PC-3 (cell line): ENCODE data around the gene PRKD2. TPM values are rescaled to one million over a fixed set of nuclear protein-coding genes. Genes with fewer than 3 reads are reported as not detected.
"Not testable (repeated sequence)": the region's sequence is repeated elsewhere in the genome, so short reads cannot be mapped to it uniquely, and the experiment has no call there.

Experiments used
- ATAC-seq: fragments of 200-7000 bp; cut with Tn5 transposase; 2 replicates; pipeline ENCODE4 v1.9.1; 2020; ENCODE audit warnings: mild to moderate bottlenecking, moderate library complexity
- BruUV-seq: library from RNA; stranded (reverse); fragments of 400-500 nt; replicated peaks from 2 replicates; lab custom pipeline; 2021; lab: Mats Ljungman, UMichigan
- CTCF ChIA-PET: fragments of 300-600 bp; sonication (Branson Sonifier 250); formaldehyde crosslinking; loops from one replicate; lab custom pipeline; 2022; ENCODE audit warnings: antibody characterized with exemption; lab: Charles Lee
- POLR2A ChIA-PET: fragments of 300-600 bp; sonication (Branson Sonifier 250); formaldehyde crosslinking; loops from one replicate; lab custom pipeline; 2022; ENCODE audit warnings: antibody characterized with exemption; ENCODE audit not compliant: unreplicated experiment; lab: Charles Lee
- DNase-seq: peaks from one replicate; pipeline ENCODE4 v3.0.0-alpha.2; 2015
- H2AFZ ChIP-seq: fragments of 300-600 bp; sonication (generic); 2 replicates; pipeline ENCODE4 v1.6.0; 2016; ENCODE audit warnings: antibody characterized with exemption, low read length
- H3F3A ChIP-seq: fragments of 300-600 bp; sonication (generic); one replicate; pipeline ENCODE4 v1.6.0; 2017; ENCODE audit warnings: antibody characterized with exemption, low read length, control low read depth, mild to moderate bottlenecking; ENCODE audit not compliant: unreplicated experiment
- H3K27ac ChIP-seq: fragments of 300-600 bp; sonication (generic); 2 replicates; pipeline ENCODE4 v1.5.1; 2016; ENCODE audit warnings: mild to moderate bottlenecking, low read length
- H3K27me3 ChIP-seq: fragments of 300-600 bp; sonication (generic); 2 replicates; pipeline ENCODE4 v1.6.1; 2016; ENCODE audit warnings: low read length, mixed read lengths
- H3K36me3 ChIP-seq: fragments of 300-600 bp; sonication (generic); 2 replicates; pipeline ENCODE4 v1.6.1; 2016; ENCODE audit warnings: low read depth, mixed run types, low read length, mixed read lengths
- H3K4me1 ChIP-seq: fragments of 300-600 bp; sonication (generic); 2 replicates; pipeline ENCODE4 v1.5.1; 2016; ENCODE audit warnings: low read length; ENCODE audit not compliant: insufficient read depth
- H3K4me2 ChIP-seq: fragments of 300-600 bp; sonication (generic); 2 replicates; pipeline ENCODE4 v1.6.0; 2016; ENCODE audit warnings: low read length
- H3K4me3 ChIP-seq: fragments of 300-600 bp; sonication (generic); 2 replicates; pipeline ENCODE4 v1.5.1; 2016; ENCODE audit warnings: mild to moderate bottlenecking, low read length, mixed read lengths
- H3K79me2 ChIP-seq: fragments of 300-600 bp; sonication (generic); 2 replicates; pipeline ENCODE4 v1.6.1; 2017; ENCODE audit warnings: low read length, mixed read lengths
- H3K9ac ChIP-seq: fragments of 300-600 bp; sonication (generic); 2 replicates; pipeline ENCODE4 v1.6.0; 2016; ENCODE audit warnings: mild to moderate bottlenecking, low read length
- H3K9me2 ChIP-seq: fragments of 300-600 bp; sonication (generic); replicated peaks from 2 replicates; pipeline ENCODE4 v1.6.1; 2016; ENCODE audit warnings: mixed run types, low read length, mixed read lengths
- H3K9me3 ChIP-seq: fragments of 300-600 bp; sonication (generic); 2 replicates; pipeline ENCODE4 v1.6.1; 2016; ENCODE audit warnings: low read length, mixed read lengths
- H4K20me1 ChIP-seq: fragments of 300-600 bp; sonication (generic); 2 replicates; pipeline ENCODE4 v1.6.1; 2016; ENCODE audit warnings: low read length, mixed read lengths
- CTCF ChIP-seq: fragments of 300-600 bp; sonication (generic); conservative IDR thresholded peaks from 2 replicates; pipeline ENCODE4 v1.5.1; 2017; ENCODE audit warnings: antibody characterized with exemption, low read depth, mild to moderate bottlenecking, low read length
- EZH2 ChIP-seq: fragments of 300-600 bp; sonication (generic); IDR thresholded peaks from one replicate; pipeline ENCODE4 v1.6.1; 2017; ENCODE audit warnings: antibody characterized with exemption, mild to moderate bottlenecking, low read length; ENCODE audit not compliant: unreplicated experiment
- EZH2phosphoT487 ChIP-seq: fragments of 300-600 bp; sonication (generic); IDR thresholded peaks from 2 replicates; pipeline ENCODE4 v1.6.1; 2018; ENCODE audit warnings: mild to moderate bottlenecking, antibody characterized with exemption, low read length, borderline replicate concordance
- intact Hi-C: fragments of 100-400 bp; cut with micrococcal nuclease; formaldehyde crosslinking; loops from 2 replicates; pipeline ENCODE4 v1.9.0; 2023
- total RNA-seq: library from RNA; depleted of rRNA; stranded (reverse); fragments of >200 nt; gene quantifications from 2 replicates; pipeline ENCODE4 v1.2.3, GENCODE V29; 2014

PRKD2 gene
- total RNA-seq, 1 experiment from 2014 or later: 24.1 TPM

DNA sequence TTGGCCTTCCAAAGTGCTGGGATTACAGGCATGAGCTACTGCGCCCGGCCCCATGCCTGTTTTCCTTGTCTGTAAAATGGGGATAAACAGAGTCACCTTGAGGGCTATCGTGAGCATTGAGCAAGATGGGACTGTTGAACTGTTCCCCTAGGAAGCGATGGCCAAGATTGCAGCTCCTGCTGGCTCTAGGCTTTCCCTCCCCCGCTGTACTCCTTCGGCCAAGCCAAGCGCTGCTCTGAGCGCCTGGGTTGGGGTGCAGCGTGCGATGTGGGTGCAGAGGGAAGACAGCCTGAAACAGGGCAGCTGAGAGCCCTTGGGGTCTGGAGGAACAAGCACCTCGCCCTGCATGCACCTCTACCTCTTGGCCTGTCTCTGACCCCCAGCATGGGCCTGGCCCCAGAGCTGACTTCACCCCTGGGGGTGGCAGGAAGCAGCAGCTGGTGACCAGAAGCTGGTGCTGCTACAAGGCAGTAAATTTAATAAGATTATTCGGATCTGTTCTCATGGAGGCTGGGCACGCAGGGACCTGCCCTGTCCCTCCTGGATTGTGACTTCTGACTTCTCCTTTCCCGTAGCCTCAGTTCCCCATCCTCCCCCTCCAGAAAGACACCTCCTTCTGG, 86.2 kb downstream of the PRKD2 start:
- Histone ChIP-seq H4K20me1 (no peaks in the 10 kb centered on the region), H3K27ac (no peak overlapping the region), H3K9ac (no peak overlapping the region), H3F3A (no peaks in the 10 kb centered on the region), H3K79me2 (no peaks in the 10 kb centered on the region), H3K4me3 (no peak overlapping the region), H3K4me1 (0 out of 2 replicates have a peak, but pooled peaks cover 6% of the 10 kb centered on the region), H3K9me2 (no peaks in the 10 kb centered on the region), H3K4me2 (no peak overlapping the region), H3K36me3 (no peaks in the 10 kb centered on the region), H2AFZ (no peak overlapping the region), H3K27me3 (no peaks in the 10 kb centered on the region), H3K9me3 (no peaks in the 10 kb centered on the region)
- ATAC-seq (no peak), DNase-seq (no peak)
- CTCF ChIA-PET: no interaction called here
- POLR2A ChIA-PET: no interaction called here
- intact Hi-C loops: no loop called here
- BruUV-seq: no TSS peak
- TF ChIP-seq CTCF (no peak), EZH2 (no peak), EZH2phosphoT487 (no peak)

GRCh38 chr19:46629546-46630025, 87.3 kb downstream of the PRKD2 start:
- TF ChIP-seq EZH2 (no peak), CTCF (no peak), EZH2phosphoT487 (no peak)
- no peaks in the 10 kb centered on the region for H3F3A ChIP-seq
- H4K20me1 ChIP-seq: no peaks in the 10 kb centered on the region
- ChIA-PET POLR2A (no interaction called here), CTCF (no interaction called here)
- no peaks in the 10 kb centered on the region for H3K79me2 ChIP-seq
- H3K9ac ChIP-seq: no peak overlapping the region
- H3K4me1 ChIP-seq: 0 out of 2 replicates have a peak, but pooled peaks cover 6% of the 10 kb centered on the region
- H3K27ac ChIP-seq: no peak overlapping the region
- no peak overlapping the region for H3K4me2 ChIP-seq
- H3K4me3 ChIP-seq: no peak overlapping the region
- intact Hi-C loops: no loop called here
- no peaks in the 10 kb centered on the region for H3K27me3 ChIP-seq
- no peak overlapping the region for H2AFZ ChIP-seq
- H3K36me3 ChIP-seq: no peaks in the 10 kb centered on the region
- ATAC-seq (no peak), DNase-seq (no peak)
- no peaks in the 10 kb centered on the region for H3K9me2 ChIP-seq
- no peaks in the 10 kb centered on the region for H3K9me3 ChIP-seq
- BruUV-seq: no TSS peak

GRCh38 chr19:46628970-46629369, 87.9 kb downstream of the PRKD2 start:
- H3K36me3 ChIP-seq, H3F3A ChIP-seq, H3K4me3 ChIP-seq, H2AFZ ChIP-seq, H3K79me2 ChIP-seq, H3K27me3 ChIP-seq, BruUV-seq, CTCF ChIA-PET, DNase-seq, intact Hi-C loops, H3K9me3 ChIP-seq, H3K4me2 ChIP-seq, H3K4me1 ChIP-seq, ATAC-seq, POLR2A ChIA-PET, H4K20me1 ChIP-seq, H3K9ac ChIP-seq, H3K9me2 ChIP-seq, H3K27ac ChIP-seq: not testable (repeated sequence)
